GM23338 (cell line): Measurements from ENCODE around the gene EQTN.

Experiments
- CREB1 ChIP-seq: fragments of 250-450 bp; sonication (Bioruptor Pico); IDR thresholded peaks from 2 replicates; pipeline ENCODE4 v1.5.0; 2020; ENCODE audit warnings: low read depth, mild to moderate bottlenecking, moderate library complexity
- CTCF ChIP-seq, 2 experiments: fragments of 200-600 bp in 1 of 2; sonication (generic) in 1 of 2; conservative IDR thresholded peaks; 2 replicates each; pipeline versions ENCODE4 v1.5.1 to v1.6.1; 2016 to 2017; ENCODE audit warnings: antibody characterized with exemption in 2 of 2, low read depth in 2 of 2, mild to moderate bottlenecking in 2 of 2, moderate library complexity in 1 of 2
- EZH2 ChIP-seq: fragments of 200-600 bp; sonication (generic); IDR thresholded peaks from one replicate; pipeline ENCODE4 v1.8.0; 2017; ENCODE audit warnings: antibody characterized with exemption, mild to moderate bottlenecking, low read depth; ENCODE audit not compliant: unreplicated experiment
- EZH2phosphoT487 ChIP-seq: fragments of 200-600 bp; sonication (generic); IDR thresholded peaks from one replicate; pipeline ENCODE4 v1.8.1; 2018; ENCODE audit warnings: antibody characterized with exemption; ENCODE audit not compliant: unreplicated experiment
- ZNF331 ChIP-seq: fragments of 250-450 bp; sonication (Bioruptor Pico); IDR thresholded peaks from 2 replicates; pipeline ENCODE4 v1.5.0; 2020; ENCODE audit warnings: low read depth, mild to moderate bottlenecking, moderate library complexity
- TF ChIP-seq, protein P1 (sequence below): IDR thresholded peaks from one replicate; pipeline ENCODE4 v1.6.1; 2018; ENCODE audit warnings: antibody characterized with exemption; ENCODE audit not compliant: unreplicated experiment
- TF ChIP-seq, protein P2 (sequence below): IDR thresholded peaks from 2 replicates; pipeline ENCODE4 v1.6.1; 2016; ENCODE audit warnings: antibody characterized with exemption

DNA sequence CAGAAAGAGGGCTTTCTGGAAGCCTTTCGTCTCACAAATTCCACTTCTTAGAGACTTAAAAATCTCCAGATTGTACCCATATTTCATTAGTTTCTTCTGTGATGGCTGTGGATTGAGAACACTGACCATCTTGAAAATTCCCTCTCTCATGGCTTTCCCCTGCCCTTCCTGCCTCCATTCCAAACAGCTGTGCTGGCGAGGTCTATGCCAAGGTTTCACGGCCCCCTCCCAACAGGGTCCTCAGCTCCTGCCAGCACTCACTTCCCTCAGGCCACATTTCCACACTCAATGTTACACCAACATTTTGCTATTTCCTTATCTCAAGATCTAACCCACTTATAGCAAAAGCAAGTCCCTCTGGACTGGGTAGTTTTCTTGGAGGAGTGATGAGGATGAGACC is 40.3 kb upstream of the EQTN start:
- TF ChIP-seq EZH2phosphoT487 (no peak), CTCF (conservative IDR thresholded peaks at IDR 0.05; ENCODE audit: low read depth in 2 of 2) (no peak), EZH2 (no peak), ZNF331 (no peak), CREB1 (CRISPR knock-in tag) (no peak)
- TF ChIP-seq, protein P1, sequence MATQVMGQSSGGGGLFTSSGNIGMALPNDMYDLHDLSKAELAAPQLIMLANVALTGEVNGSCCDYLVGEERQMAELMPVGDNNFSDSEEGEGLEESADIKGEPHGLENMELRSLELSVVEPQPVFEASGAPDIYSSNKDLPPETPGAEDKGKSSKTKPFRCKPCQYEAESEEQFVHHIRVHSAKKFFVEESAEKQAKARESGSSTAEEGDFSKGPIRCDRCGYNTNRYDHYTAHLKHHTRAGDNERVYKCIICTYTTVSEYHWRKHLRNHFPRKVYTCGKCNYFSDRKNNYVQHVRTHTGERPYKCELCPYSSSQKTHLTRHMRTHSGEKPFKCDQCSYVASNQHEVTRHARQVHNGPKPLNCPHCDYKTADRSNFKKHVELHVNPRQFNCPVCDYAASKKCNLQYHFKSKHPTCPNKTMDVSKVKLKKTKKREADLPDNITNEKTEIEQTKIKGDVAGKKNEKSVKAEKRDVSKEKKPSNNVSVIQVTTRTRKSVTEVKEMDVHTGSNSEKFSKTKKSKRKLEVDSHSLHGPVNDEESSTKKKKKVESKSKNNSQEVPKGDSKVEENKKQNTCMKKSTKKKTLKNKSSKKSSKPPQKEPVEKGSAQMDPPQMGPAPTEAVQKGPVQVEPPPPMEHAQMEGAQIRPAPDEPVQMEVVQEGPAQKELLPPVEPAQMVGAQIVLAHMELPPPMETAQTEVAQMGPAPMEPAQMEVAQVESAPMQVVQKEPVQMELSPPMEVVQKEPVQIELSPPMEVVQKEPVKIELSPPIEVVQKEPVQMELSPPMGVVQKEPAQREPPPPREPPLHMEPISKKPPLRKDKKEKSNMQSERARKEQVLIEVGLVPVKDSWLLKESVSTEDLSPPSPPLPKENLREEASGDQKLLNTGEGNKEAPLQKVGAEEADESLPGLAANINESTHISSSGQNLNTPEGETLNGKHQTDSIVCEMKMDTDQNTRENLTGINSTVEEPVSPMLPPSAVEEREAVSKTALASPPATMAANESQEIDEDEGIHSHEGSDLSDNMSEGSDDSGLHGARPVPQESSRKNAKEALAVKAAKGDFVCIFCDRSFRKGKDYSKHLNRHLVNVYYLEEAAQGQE = no peak
- TF ChIP-seq, protein P2, sequence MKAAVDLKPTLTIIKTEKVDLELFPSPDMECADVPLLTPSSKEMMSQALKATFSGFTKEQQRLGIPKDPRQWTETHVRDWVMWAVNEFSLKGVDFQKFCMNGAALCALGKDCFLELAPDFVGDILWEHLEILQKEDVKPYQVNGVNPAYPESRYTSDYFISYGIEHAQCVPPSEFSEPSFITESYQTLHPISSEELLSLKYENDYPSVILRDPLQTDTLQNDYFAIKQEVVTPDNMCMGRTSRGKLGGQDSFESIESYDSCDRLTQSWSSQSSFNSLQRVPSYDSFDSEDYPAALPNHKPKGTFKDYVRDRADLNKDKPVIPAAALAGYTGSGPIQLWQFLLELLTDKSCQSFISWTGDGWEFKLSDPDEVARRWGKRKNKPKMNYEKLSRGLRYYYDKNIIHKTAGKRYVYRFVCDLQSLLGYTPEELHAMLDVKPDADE = no peak
